Germinal center (tissue), 1 donor: ENCODE data around the gene GPRC5B.
A peak's percentile ranks its signal among the peaks of the same experiment; 100 is the strongest.

Source experiments
- DNase-seq: peaks from one replicate; pipeline ENCODE4 v3.0.0; 2012; ENCODE audit warnings: mixed read lengths, low spot score

Gene GPRC5B

GRCh38 chr16:19884611-19885450 lies at the start of gene GPRC5B:
Gene GPRC5B (minus strand): TSS chr16:19884848. CDS start chr16:19872845, 12,003 bp downstream.
- DNase-seq = peak; percentile 64

GRCh38 chr16:19933740-19934139 lies 49.1 kb upstream of the GPRC5B start:
- no peak for DNase-seq

- DNase-seq = no peak
Observed at GRCh38 chr16:19929062-19929511, 44.4 kb upstream of the GPRC5B start.

- no peak for DNase-seq
Observed at GRCh38 chr16:19928432-19928831, 43.8 kb upstream of the GPRC5B start.

GRCh38 chr16:19926449-19927390 lies 42.1 kb upstream of the GPRC5B start:
- no peak for DNase-seq

- no peak for DNase-seq
Observed at GRCh38 chr16:19923396-19923795, 38.7 kb upstream of the GPRC5B start.

- no peak for DNase-seq
Observed at GRCh38 chr16:19919142-19919541, 34.5 kb upstream of the GPRC5B start.

- no peak for DNase-seq
Observed at GRCh38 chr16:19916064-19916463, 31.4 kb upstream of the GPRC5B start.

GRCh38 chr16:19914877-19915276 lies 30.2 kb upstream of the GPRC5B start:
- DNase-seq = no peak

- DNase-seq = no peak
Observed at GRCh38 chr16:19913340-19913645, 28.6 kb upstream of the GPRC5B start.

- DNase-seq = no peak
Observed at GRCh38 chr16:19912455-19913339, 28.0 kb upstream of the GPRC5B start.

GRCh38 chr16:19911747-19912454 lies 27.3 kb upstream of the GPRC5B start:
- no peak for DNase-seq

- DNase-seq = no peak
Observed at GRCh38 chr16:19911204-19911603, 26.6 kb upstream of the GPRC5B start.

GRCh38 chr16:19909750-19910322 lies 25.2 kb upstream of the GPRC5B start:
- DNase-seq = no peak

- no peak for DNase-seq
Observed at GRCh38 chr16:19908921-19909320, 24.3 kb upstream of the GPRC5B start.

- DNase-seq = peak; percentile 75
Observed at GRCh38 chr16:19907161-19907992, 22.7 kb upstream of the GPRC5B start.

- DNase-seq = no peak
Observed at GRCh38 chr16:19901164-19901563, 16.5 kb upstream of the GPRC5B start.

GRCh38 chr16:19899605-19899955 lies 14.9 kb upstream of the GPRC5B start:
- DNase-seq = no peak

- DNase-seq = peak; percentile 48
Observed at GRCh38 chr16:19898924-19899604, 14.4 kb upstream of the GPRC5B start.
